Natural killer cell (primary cell): ENCODE measurements around the gene ALOX5. TPM values are rescaled to one million over a fixed set of nuclear protein-coding genes. Genes with fewer than 3 reads are reported as not detected.
A peak's percentile ranks its signal among the peaks of the same experiment; 100 is the strongest.

Experiments used
- ATAC-seq, 3 donors: fragments of 150-1000 bp in 2 of 3; fragments of 200-7000 bp in 1 of 3; cut with Tn5 transposase; 1 replicate in 1 of 3; 2 replicates in 2 of 3; pipeline ENCODE4 v1.10.0; 2021; ENCODE audit warnings: mild to moderate bottlenecking in 2 of 3, moderate library complexity in 2 of 3
- DNase-seq, 2 donors: peaks; one replicate each; pipeline versions ENCODE4 v3.0.0 to v3.0.0-alpha.2; 2013 to 2021; ENCODE audit warnings: mixed read lengths in 1 of 2
- H3K27ac ChIP-seq: one replicate; pipeline ENCODE4 v1.5.1; 2013; ENCODE audit warnings: mild to moderate bottlenecking, low read length
- H3K27me3 ChIP-seq: one replicate; pipeline ENCODE4 v1.6.1; 2013; ENCODE audit warnings: low read length; ENCODE audit not compliant: control insufficient read depth, insufficient read depth
- H3K36me3 ChIP-seq: one replicate; pipeline ENCODE4 v1.6.1; 2013; ENCODE audit warnings: low read length; ENCODE audit not compliant: control insufficient read depth, insufficient read depth
- H3K4me1 ChIP-seq: one replicate; pipeline ENCODE4 v1.6.1; 2013; ENCODE audit warnings: low read length; ENCODE audit not compliant: control insufficient read depth, insufficient read depth
- H3K4me3 ChIP-seq: one replicate; pipeline ENCODE4 v1.5.1; 2013; ENCODE audit warnings: low read length
- H3K9me3 ChIP-seq: one replicate; pipeline ENCODE4 v1.6.1; 2013; ENCODE audit warnings: low read length; ENCODE audit not compliant: control insufficient read depth, insufficient read depth
- H3K27ac Mint-ChIP-seq, 2 donors: one replicate each; pipeline ENCODE4 v1.8.0; 2022; ENCODE audit warnings: mild to moderate bottlenecking in 2 of 2, mixed read lengths in 2 of 2, moderate library complexity in 1 of 2
- H3K27me3 Mint-ChIP-seq, 2 donors: one replicate each; pipeline ENCODE4 v1.8.0; 2022; ENCODE audit warnings: low read depth in 2 of 2, mixed read lengths in 2 of 2
- H3K36me3 Mint-ChIP-seq: one replicate; pipeline ENCODE4 v1.8.0; 2022; ENCODE audit warnings: mixed read lengths
- H3K4me1 Mint-ChIP-seq, 2 donors: one replicate each; pipeline ENCODE4 v1.8.0; 2022; ENCODE audit warnings: mixed read lengths in 2 of 2
- H3K4me3 Mint-ChIP-seq: one replicate; pipeline ENCODE4 v1.8.0; 2022; ENCODE audit warnings: mild to moderate bottlenecking, moderate library complexity, mixed read lengths
- H3K9me3 Mint-ChIP-seq, 2 donors: one replicate each; pipeline ENCODE4 v1.8.0; 2022; ENCODE audit warnings: mixed read lengths in 2 of 2
- CTCF ChIP-seq: fragments of 200-600 bp; IDR thresholded peaks from one replicate; pipeline ENCODE4 v1.8.0; 2022; ENCODE audit warnings: antibody characterized with exemption
- WGBS: methylation state at CpG from one replicate; pipeline ENCODE4 v1.1.7; 2013; ENCODE audit warnings: missing lambda C conversion rate; ENCODE audit not compliant: insufficient coverage; 5-methylcytosine and 5-hydroxymethylcytosine counted together
- intact Hi-C: fragments of 100-400 bp; cut with micrococcal nuclease; formaldehyde crosslinking; loops from one replicate; pipeline ENCODE4 v1.14.2; 2022
- total RNA-seq, 4 donors: library from RNA; stranded (reverse); fragments of 120-200 nt in 1 of 4; gene quantifications; one replicate each; pipeline versions ENCODE4 v1.2.3 to v1.2.4, GENCODE V29; 2013 to 2022

The ALOX5 gene
- total RNA-seq, 3 donors from 2014 or later (not counting 1 experiment from before 2014, with no cell fraction given) = 8.6 to 93.5 (median 12.4) TPM

GRCh38 chr10:45404087-45404769 is 30.2 kb downstream of the ALOX5 start:
- no peak overlapping the region for H3K27ac Mint-ChIP-seq
- Histone ChIP-seq H3K27me3 (no peaks in the 10 kb centered on the region), H3K27ac (no peak overlapping the region), H3K4me3 (no peak overlapping the region), H3K36me3 (no peaks in the 10 kb centered on the region), H3K9me3 (no peaks in the 10 kb centered on the region), H3K4me1 (no peaks in the 10 kb centered on the region)
- ATAC-seq = peak in 2 of 3 donors; percentile 51 to 68
- WGBS = 53% methylated on average over 9 of the region's 10 CpGs
- no peak for DNase-seq
- H3K36me3 Mint-ChIP-seq = no peaks in the 10 kb centered on the region
- no peaks in the 10 kb centered on the region for H3K9me3 Mint-ChIP-seq
- no peaks in the 10 kb centered on the region for H3K4me1 Mint-ChIP-seq
- TF ChIP-seq CTCF = no peak
- H3K4me3 Mint-ChIP-seq = no peak overlapping the region
- intact Hi-C loops = no loop called here
- H3K27me3 Mint-ChIP-seq = peaks cover 51 to 67% of the 10 kb centered on the region in 2 donors

GRCh38 chr10:45404770-45405120 is 30.7 kb downstream of the ALOX5 start:
- H3K27me3 Mint-ChIP-seq = peaks cover 51 to 67% of the 10 kb centered on the region in 2 donors
- H3K9me3 ChIP-seq = no peaks in the 10 kb centered on the region
- TF ChIP-seq CTCF = no peak
- H3K36me3 ChIP-seq = no peaks in the 10 kb centered on the region
- no peak overlapping the region for H3K27ac Mint-ChIP-seq
- no peaks in the 10 kb centered on the region for H3K36me3 Mint-ChIP-seq
- DNase-seq (no peak), ATAC-seq (no peak)
- no peak overlapping the region for H3K27ac ChIP-seq
- no peaks in the 10 kb centered on the region for H3K4me1 Mint-ChIP-seq
- 66% methylated on average over 3 of the region's 4 CpGs for WGBS
- H3K4me3 Mint-ChIP-seq = no peak overlapping the region
- intact Hi-C loops = no loop called here
- H3K4me3 ChIP-seq = no peak overlapping the region
- H3K4me1 ChIP-seq = no peaks in the 10 kb centered on the region
- no peaks in the 10 kb centered on the region for H3K9me3 Mint-ChIP-seq
- no peaks in the 10 kb centered on the region for H3K27me3 ChIP-seq

- intact Hi-C loops = no loop called here
- 89% methylated on average over 2 of the region's 2 CpGs for WGBS
These were observed 33.5 kb downstream of the ALOX5 start for GRCh38 chr10:45407542-45407941.

More at GRCh38 chr10:45407542-45407941, 33.5 kb downstream of the ALOX5 start:
- Mint-ChIP-seq H3K4me1 (no peaks in the 10 kb centered on the region), H3K27ac (no peak overlapping the region), H3K27me3 (peaks cover 46 to 71% of the 10 kb centered on the region in 2 donors), H3K4me3 (no peak overlapping the region), H3K9me3 (no peaks in the 10 kb centered on the region), H3K36me3 (no peaks in the 10 kb centered on the region)
- Histone ChIP-seq H3K27ac (no peak overlapping the region), H3K4me1 (no peaks in the 10 kb centered on the region), H3K36me3 (no peaks in the 10 kb centered on the region), H3K9me3 (no peaks in the 10 kb centered on the region), H3K27me3 (no peaks in the 10 kb centered on the region), H3K4me3 (no peak overlapping the region)
- no peak for TF ChIP-seq CTCF
- DNase-seq (no peak), ATAC-seq (no peak)
